Ovary (tissue), 9 donors: Measurements from ENCODE around the gene SAXO1. TPM values are rescaled to one million over a fixed set of nuclear protein-coding genes. Genes with fewer than 3 reads are reported as not detected.

ENCODE experiments used
- DNase-seq, 5 donors: peaks; one replicate each; pipeline ENCODE4 v3.0.0-alpha.2; 2019 to 2020
- H3K27ac ChIP-seq, 2 donors: fragments of 200-600 bp; one replicate each; pipeline versions ENCODE4 v1.5.1 to v1.8.0; 2019 to 2022
- H3K27me3 ChIP-seq: fragments of 200-600 bp; one replicate; pipeline ENCODE4 v1.8.0; 2022
- H3K36me3 ChIP-seq: fragments of 200-600 bp; sonication (generic); one replicate; pipeline ENCODE4 v1.5.1; 2019
- H3K4me1 ChIP-seq: one replicate; pipeline ENCODE4 v1.8.1; 2013; ENCODE audit warnings: mild to moderate bottlenecking, moderate library complexity; ENCODE audit not compliant: insufficient read depth
- H3K4me3 ChIP-seq: fragments of 200-600 bp; sonication (generic); one replicate; pipeline ENCODE4 v1.5.1; 2017
- H3K9me3 ChIP-seq, 2 donors: fragments of 200-600 bp in 1 of 2; sonication (generic) in 1 of 2; one replicate each; pipeline versions ENCODE4 v1.5.1 to v1.8.1; 2013 to 2019; ENCODE audit warnings: mild to moderate bottlenecking in 1 of 2, moderate library complexity in 1 of 2
- EP300 ChIP-seq: sonication (generic); formaldehyde crosslinking; IDR thresholded peaks from one replicate; pipeline ENCODE4 v1.6.1; 2017; ENCODE audit warnings: antibody characterized with exemption
- POLR2A ChIP-seq: fragments of 450-650 bp; IDR thresholded peaks from one replicate; pipeline ENCODE4 v1.6.1; 2017; ENCODE audit warnings: antibody characterized with exemption, mild to moderate bottlenecking, moderate library complexity
- WGBS, 3 donors: extraction: QIAGEN DNeasy Blood & Tissue Kit in 1 of 3; methylation state at CpG; one replicate each; pipeline versions ENCODE4 v1.1.5 to v1.1.7; 2013 to 2017; 5-methylcytosine and 5-hydroxymethylcytosine counted together
- intact Hi-C, 4 donors: fragments of 100-400 bp; cut with DNase I; formaldehyde crosslinking; loops; one replicate each; pipeline versions ENCODE4 v1.11.0 to v1.15.1; 2022 to 2023
- polyA plus RNA-seq, 2 donors: library from polyadenylated mRNA; stranded (reverse); fragments of 200-250 nt in 1 of 2; fragments of 350-450 nt in 1 of 2; fragmentation: Illumina TruSeq in 1 of 2; extraction: RNeasy Lipid Tissue Mini Kit (QIAGEN cat#74804) in 1 of 2; gene quantifications; one replicate each; pipeline ENCODE4 v1.2.3, GENCODE V29; 2013 to 2014
- total RNA-seq, 7 donors: library from RNA; depleted of rRNA in 2 of 7; stranded (reverse); fragments of >200 nt in 2 of 7; fragmentation: NEBNext Ultra II Directional in 3 of 7; extraction: Animal tissue kit (Norgen Biotek cat#: 25700) in 3 of 7; gene quantifications; one replicate each; pipeline versions ENCODE4 v1.1.0 to v1.2.4, GENCODE V29; 2016 to 2023
- TF ChIP-seq, protein P1 (sequence below), 3 donors: fragments of 450-650 bp in 2 of 3; fragments of 200-600 bp in 1 of 3; IDR thresholded peaks; one replicate each; pipeline versions ENCODE4 v1.5.1 to v1.8.0; 2016 to 2022; ENCODE audit warnings: antibody characterized with exemption in 3 of 3, mild to moderate bottlenecking in 1 of 3
- donor health status: DM: no; HTN: no; CAD: no; lungs with moderate emphysema.
- donor health status: DM: no; HTN: no; CAD: no.
- donor health status: Bipolar disorder and iron deficiency.
- donor health status: DM: yes; HTN: yes; CAD: no.
- donor health status: DM: no; HTN: no; CAD: no.
- donor health status: DM: yes; HTN: yes; CAD: no.

SAXO1 gene
- total and polyA plus RNA-seq, 9 donors = 0.04 to 0.47 (median 0.11) TPM; not detected in 1

DNA sequence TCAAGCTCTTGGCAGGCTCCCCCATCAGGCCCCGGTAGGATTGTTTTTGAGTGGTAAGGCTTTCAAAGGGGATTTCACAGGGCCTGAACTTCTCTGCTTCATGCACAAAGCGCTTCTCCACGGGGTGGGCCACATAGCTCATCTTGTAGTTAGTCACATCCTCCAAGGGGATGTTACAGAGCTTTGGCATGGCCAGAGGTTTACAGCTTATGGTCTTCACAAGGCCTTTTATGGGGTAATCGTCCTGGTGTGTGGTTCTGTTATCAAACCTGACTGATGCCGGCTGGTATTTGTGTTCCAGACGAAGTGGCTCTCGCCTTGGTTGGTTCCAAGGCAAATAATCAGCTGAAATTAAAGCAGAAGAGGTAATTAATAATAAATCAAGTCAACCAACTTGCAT lies 104.3 kb downstream of the SAXO1 start:
- Histone ChIP-seq H3K36me3 (no peaks in the 10 kb centered on the region), H3K4me1 (no peaks in the 10 kb centered on the region), H3K9me3 (no peaks in the 10 kb centered on the region), H3K4me3 (no peak overlapping the region), H3K27me3 (no peaks in the 10 kb centered on the region), H3K27ac (no peak overlapping the region)
- TF ChIP-seq, protein P1, sequence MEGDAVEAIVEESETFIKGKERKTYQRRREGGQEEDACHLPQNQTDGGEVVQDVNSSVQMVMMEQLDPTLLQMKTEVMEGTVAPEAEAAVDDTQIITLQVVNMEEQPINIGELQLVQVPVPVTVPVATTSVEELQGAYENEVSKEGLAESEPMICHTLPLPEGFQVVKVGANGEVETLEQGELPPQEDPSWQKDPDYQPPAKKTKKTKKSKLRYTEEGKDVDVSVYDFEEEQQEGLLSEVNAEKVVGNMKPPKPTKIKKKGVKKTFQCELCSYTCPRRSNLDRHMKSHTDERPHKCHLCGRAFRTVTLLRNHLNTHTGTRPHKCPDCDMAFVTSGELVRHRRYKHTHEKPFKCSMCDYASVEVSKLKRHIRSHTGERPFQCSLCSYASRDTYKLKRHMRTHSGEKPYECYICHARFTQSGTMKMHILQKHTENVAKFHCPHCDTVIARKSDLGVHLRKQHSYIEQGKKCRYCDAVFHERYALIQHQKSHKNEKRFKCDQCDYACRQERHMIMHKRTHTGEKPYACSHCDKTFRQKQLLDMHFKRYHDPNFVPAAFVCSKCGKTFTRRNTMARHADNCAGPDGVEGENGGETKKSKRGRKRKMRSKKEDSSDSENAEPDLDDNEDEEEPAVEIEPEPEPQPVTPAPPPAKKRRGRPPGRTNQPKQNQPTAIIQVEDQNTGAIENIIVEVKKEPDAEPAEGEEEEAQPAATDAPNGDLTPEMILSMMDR (IDR thresholded peaks at IDR 0.05) = no peak
- TF ChIP-seq EP300 (no peak), POLR2A (no peak)
- no peak for DNase-seq
- WGBS, 3 donors = 60 to 61% (median 60%) methylated on average over 7 of the region's 7 CpGs
- intact Hi-C loops = no loop called here

DNA sequence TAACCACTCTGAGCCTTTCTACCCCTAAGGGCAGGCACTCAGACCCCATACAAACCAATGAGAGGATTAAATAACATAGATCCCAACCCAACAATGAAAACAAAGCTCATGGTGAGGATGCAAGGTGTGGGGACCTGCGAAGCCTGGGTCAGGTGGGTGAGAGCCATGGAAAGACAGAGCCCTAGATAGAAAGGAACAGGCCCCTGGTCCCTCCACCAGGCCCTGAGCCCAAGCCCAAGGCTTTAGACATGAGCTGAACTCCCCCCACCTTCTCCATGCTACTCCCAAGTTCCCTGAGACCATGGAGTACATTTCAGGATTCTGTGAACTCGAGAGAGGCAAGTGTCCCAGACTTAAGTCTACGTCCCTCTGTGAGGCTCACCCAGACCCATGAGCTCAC lies 106.5 kb downstream of the SAXO1 start:
- no peak for TF ChIP-seq EP300
- TF ChIP-seq, protein P1 (IDR thresholded peaks at IDR 0.05) = no peak
- TF ChIP-seq POLR2A = no peak
- H3K4me1 ChIP-seq = no peaks in the 10 kb centered on the region
- no peaks in the 10 kb centered on the region for H3K36me3 ChIP-seq
- 86 to 94% (median 94%) methylated on average over 3 of the region's 3 CpGs for WGBS, 3 donors
- H3K9me3 ChIP-seq = no peaks in the 10 kb centered on the region
- DNase-seq = no peak
- H3K27me3 ChIP-seq = no peaks in the 10 kb centered on the region
- H3K27ac ChIP-seq = no peak overlapping the region
- intact Hi-C loops = no loop called here
- H3K4me3 ChIP-seq = no peak overlapping the region

DNA sequence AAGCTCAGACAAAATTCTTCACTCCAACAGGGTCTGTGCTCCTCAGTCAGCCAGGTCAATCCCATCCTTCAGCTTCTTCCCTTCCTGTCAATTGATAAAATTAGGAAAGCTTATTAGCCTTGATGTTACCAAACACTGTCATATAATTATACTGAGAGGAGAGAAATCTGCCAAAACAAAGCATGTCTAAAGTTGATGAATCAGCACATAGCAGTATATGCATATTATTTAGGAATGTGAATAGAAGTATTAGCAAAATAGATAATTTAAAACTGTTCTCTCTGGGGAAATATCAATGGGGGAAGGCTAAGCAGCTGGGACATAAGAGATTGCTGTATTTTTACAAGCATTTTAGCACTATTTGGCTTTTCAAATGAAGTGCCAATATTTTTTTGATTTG lies 107.1 kb downstream of the SAXO1 start:
- H3K27ac ChIP-seq = no peak overlapping the region
- H3K36me3 ChIP-seq = no peaks in the 10 kb centered on the region
- H3K9me3 ChIP-seq = no peaks in the 10 kb centered on the region
- no peaks in the 10 kb centered on the region for H3K27me3 ChIP-seq
- intact Hi-C loops = no loop called here
- no peaks in the 10 kb centered on the region for H3K4me1 ChIP-seq
- DNase-seq = no peak
- no peak overlapping the region for H3K4me3 ChIP-seq
- TF ChIP-seq EP300 (no peak), POLR2A (no peak)
- TF ChIP-seq, protein P1 (IDR thresholded peaks at IDR 0.05) = no peak

DNA sequence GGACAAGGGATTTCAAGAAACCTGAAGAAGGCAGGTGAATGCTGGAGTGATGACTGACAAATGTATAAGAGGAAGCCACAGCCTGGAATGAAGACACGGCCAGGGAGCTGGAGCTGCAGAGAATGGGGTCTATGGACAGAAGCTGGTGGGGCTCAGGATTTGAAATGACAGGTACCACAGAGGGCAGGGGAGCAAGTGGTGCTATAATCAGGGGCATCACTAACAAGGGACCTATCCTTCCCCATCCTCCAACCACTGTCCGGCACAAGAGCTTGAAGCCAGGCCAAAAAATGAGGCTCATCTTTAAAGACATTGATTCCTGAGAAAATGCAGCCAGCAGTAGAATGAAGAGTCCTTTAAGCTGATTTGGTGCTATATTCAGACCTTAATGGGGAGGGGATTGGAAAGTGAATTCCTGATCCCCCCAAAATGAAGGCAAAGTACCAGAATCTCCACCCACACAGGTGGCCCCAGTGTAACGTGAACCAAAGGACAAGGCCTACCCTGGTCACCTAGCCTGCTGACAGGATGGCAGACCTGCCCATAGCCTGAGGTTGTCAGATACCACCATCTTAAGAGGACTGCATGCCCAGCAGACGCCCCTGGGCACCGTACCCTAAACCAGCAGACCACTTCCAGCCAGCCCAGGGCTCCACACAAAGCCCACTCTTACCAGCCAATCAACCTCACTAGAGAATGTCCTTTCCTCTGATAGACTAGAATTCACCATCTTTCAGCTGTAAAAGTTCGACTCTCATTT lies 109.2 kb downstream of the SAXO1 start:
- Histone ChIP-seq H3K27me3 (no peaks in the 10 kb centered on the region), H3K4me3 (no peak overlapping the region), H3K27ac (no peak overlapping the region), H3K36me3 (no peaks in the 10 kb centered on the region), H3K9me3 (no peaks in the 10 kb centered on the region), H3K4me1 (no peaks in the 10 kb centered on the region)
- TF ChIP-seq EP300 = no peak
- TF ChIP-seq POLR2A = no peak
- TF ChIP-seq, protein P1 (IDR thresholded peaks at IDR 0.05) = no peak
- 87 to 92% (median 89%) methylated on average over 6 of the region's 6 CpGs for WGBS, 3 donors
- intact Hi-C loops = no loop called here
- DNase-seq = no peak
